T-cell (primary cell): ENCODE results near the gene DDIAS. TPM values are rescaled to one million over a fixed set of nuclear protein-coding genes. Genes with fewer than 3 reads are reported as not detected.
"Not testable (repeated sequence)": the region's sequence is repeated elsewhere in the genome, so short reads cannot be mapped to it uniquely, and the experiment has no call there.

ENCODE experiments used
- ATAC-seq, 4 experiments: fragments of 200-7000 bp in 3 of 4; fragments of 150-1000 bp in 1 of 4; cut with Tn5 transposase; replicated peaks in 1 of 4; 1 replicate in 3 of 4; 2 replicates in 1 of 4; pipeline ENCODE4 v1.10.0; 2021; ENCODE audit warnings: moderate library complexity in 3 of 4, mild to moderate bottlenecking in 2 of 4, moderate number of reproducible peaks in 1 of 4
- CTCF ChIA-PET, 2 donors: fragments of 300-600 bp; sonication (Branson Sonifier 250); formaldehyde crosslinking; loops; one replicate each; lab custom pipeline; 2022; ENCODE audit warnings: antibody characterized with exemption in 2 of 2; lab: Charles Lee
- POLR2A ChIA-PET, 2 donors: fragments of 300-600 bp; sonication (Branson Sonifier 250); formaldehyde crosslinking; loops; one replicate each; lab custom pipeline; 2022; ENCODE audit warnings: antibody characterized with exemption in 2 of 2; lab: Charles Lee
- DNase-seq, 35 experiments: peaks; one replicate each; pipeline versions ENCODE4 v3.0.0 to v3.0.0-alpha.2; 2013 to 2023
- H3K27ac ChIP-seq: one replicate; pipeline ENCODE4 v1.5.1; 2013; ENCODE audit warnings: low read length
- H3K27me3 ChIP-seq, 2 experiments: replicated peaks in 1 of 2; 1 replicate in 1 of 2; 2 replicates in 1 of 2; pipeline versions ENCODE4 v1.6.1 to v1.7.0; 2013; ENCODE audit warnings: low read length in 1 of 2, mixed read lengths in 1 of 2; ENCODE audit not compliant: control insufficient read depth in 2 of 2, insufficient read depth in 2 of 2; ENCODE audit errors: extremely low read depth in 1 of 2
- H3K36me3 ChIP-seq, 2 donors: 1 replicate in 1 of 2; 2 replicates in 1 of 2; pipeline versions ENCODE4 v1.6.1 to v1.7.0; 2013; ENCODE audit warnings: low read length in 1 of 2; ENCODE audit not compliant: control insufficient read depth in 2 of 2, insufficient read depth in 1 of 2; ENCODE audit errors: extremely low read depth in 1 of 2
- H3K4me1 ChIP-seq, 2 experiments: 1 replicate in 1 of 2; 2 replicates in 1 of 2; pipeline versions ENCODE4 v1.6.1 to v1.7.0; 2013; ENCODE audit warnings: low read length in 2 of 2, mixed read lengths in 1 of 2; ENCODE audit not compliant: insufficient read depth in 2 of 2, control insufficient read depth in 1 of 2; ENCODE audit errors: extremely low read depth in 1 of 2
- H3K4me3 ChIP-seq, 2 donors: 1 replicate in 1 of 2; 2 replicates in 1 of 2; pipeline versions ENCODE4 v1.5.1 to v1.7.0; 2013; ENCODE audit warnings: mild to moderate bottlenecking in 2 of 2, low read length in 1 of 2, moderate library complexity in 1 of 2; ENCODE audit not compliant: control insufficient read depth in 1 of 2; ENCODE audit errors: extremely low read depth in 1 of 2
- H3K9me3 ChIP-seq: 2 replicates; pipeline ENCODE4 v1.7.0; 2013
- H3K27ac Mint-ChIP-seq, 2 donors: one replicate each; pipeline ENCODE4 v1.8.0; 2020 to 2021; ENCODE audit warnings: mild to moderate bottlenecking in 2 of 2, mixed read lengths in 2 of 2
- H3K27me3 Mint-ChIP-seq, 2 donors: one replicate each; pipeline ENCODE4 v1.8.0; 2021 to 2022; ENCODE audit warnings: mixed read lengths in 2 of 2
- H3K36me3 Mint-ChIP-seq: one replicate; pipeline ENCODE4 v1.8.0; 2021; ENCODE audit warnings: mixed read lengths
- H3K4me1 Mint-ChIP-seq, 3 donors: one replicate each; pipeline ENCODE4 v1.8.0; 2020 to 2022; ENCODE audit warnings: mixed read lengths in 3 of 3, mild to moderate bottlenecking in 1 of 3
- H3K4me3 Mint-ChIP-seq, 3 donors: one replicate each; pipeline ENCODE4 v1.8.0; 2020 to 2022; ENCODE audit warnings: mild to moderate bottlenecking in 3 of 3, mixed read lengths in 3 of 3, moderate library complexity in 3 of 3
- H3K9me3 Mint-ChIP-seq, 3 donors: one replicate each; pipeline ENCODE4 v1.8.0; 2020 to 2022; ENCODE audit warnings: mixed read lengths in 3 of 3
- WGBS: methylation state at CpG from one replicate; pipeline ENCODE4 v1.1.5; 2013; ENCODE audit warnings: missing lambda C conversion rate; ENCODE audit not compliant: insufficient coverage; 5-methylcytosine and 5-hydroxymethylcytosine counted together
- total RNA-seq, 35 experiments: library from RNA in 6 of 35; stranded (reverse) in 6 of 35; fragments of 120-200 nt in 1 of 35; gene quantifications; one replicate each; pipeline versions ENCODE4 v1.2.1 to v1.2.4 and lab custom pipeline; 2013 to 2026

The DDIAS gene
- total RNA-seq, 5 donors from 2014 or later (not counting 1 experiment from before 2014, with no cell fraction given) = 0.55 to 1.9 (median 1.3) TPM

DNA sequence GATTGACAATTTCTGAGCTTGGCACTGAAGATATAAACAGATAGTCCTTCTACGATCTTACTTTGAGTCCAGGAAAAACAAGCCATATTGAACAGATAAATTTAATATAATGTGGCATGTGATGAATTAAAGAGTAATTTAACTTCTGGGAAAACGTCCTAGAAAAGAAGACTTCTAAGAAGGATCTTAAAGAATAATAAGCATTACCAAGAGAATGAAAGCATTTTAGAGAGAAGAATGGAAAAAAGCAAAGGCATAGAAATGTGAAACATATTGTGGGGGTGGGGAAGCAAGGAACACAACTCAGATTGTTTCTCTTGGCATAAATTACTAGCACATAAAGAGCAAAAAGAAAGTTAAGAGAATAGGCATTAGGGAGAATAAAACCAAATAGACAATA is 5.4 kb downstream of the DDIAS start:
- Histone ChIP-seq H3K27me3 (no peaks in the 10 kb centered on the region), H3K36me3 (no peaks in the 10 kb centered on the region), H3K27ac (no peak overlapping the region), H3K9me3 (no peaks in the 10 kb centered on the region), H3K4me3 (no peak overlapping the region), H3K4me1 (peaks cover 4 to 22% of the 10 kb centered on the region in 2 experiments)
- Mint-ChIP-seq H3K9me3 (peaks cover 0 to 6% (median 3%) of the 10 kb centered on the region in 3 donors), H3K27ac (peak overlapping the region; percentile 7 to 17), H3K4me3 (no peak overlapping the region), H3K27me3 (no peaks in the 10 kb centered on the region), H3K4me1 (peaks cover 34 to 35% (median 35%) of the 10 kb centered on the region in 3 donors), H3K36me3 (peaks cover 6% of the 10 kb centered on the region)
- no CpG with 5 or more reads among the region's 2 CpGs for WGBS
- DNase-seq (no peak), ATAC-seq (no peak)
- ChIA-PET POLR2A (interaction anchor here in 1 of 2 donors (0.6 kb wide), 1 partner anchor 277 kb away, joined by 4 read pairs; no protein-coding TSS in a partner anchor), CTCF (interaction anchor here in 1 of 2 donors (0.7 to 1.0 kb wide), 3 partner anchors 20 to 343 kb away, joined by 3 to 7 read pairs (median 3); no protein-coding TSS in a partner anchor)

DNA sequence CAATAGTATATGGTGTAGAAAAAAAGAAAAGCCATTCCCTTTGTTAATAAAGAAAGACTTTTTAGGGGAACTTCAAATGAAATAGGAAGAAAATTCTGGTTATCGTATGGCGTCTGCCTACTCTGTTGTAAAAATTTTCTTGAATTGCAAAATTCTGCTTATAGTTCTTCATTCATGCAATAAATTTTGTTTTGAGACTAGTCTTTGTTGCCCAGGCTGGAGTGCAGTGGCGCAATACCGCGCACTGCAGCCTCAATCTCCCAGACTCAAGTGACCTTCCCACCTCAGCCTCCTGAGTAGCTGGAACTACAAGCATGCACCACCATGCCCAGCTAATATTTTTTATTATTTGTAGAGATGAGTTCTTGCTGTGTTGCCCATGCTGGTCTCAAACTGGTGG is 5.8 kb downstream of the DDIAS start:
- no peak overlapping the region for H3K27ac Mint-ChIP-seq
- CTCF ChIA-PET = interaction anchor here in 1 of 2 donors (0.7 to 1.0 kb wide), 3 partner anchors 20 to 343 kb away, joined by 3 to 7 read pairs (median 3); no protein-coding TSS in a partner anchor
- H3K4me1 ChIP-seq = peaks cover under 1 to 17% of the 10 kb centered on the region in 2 experiments
- no peak overlapping the region for H3K27ac ChIP-seq
- ATAC-seq = no peak
- DNase-seq = no peak
- no peaks in the 10 kb centered on the region for H3K27me3 ChIP-seq
- POLR2A ChIA-PET = no interaction called here
- H3K9me3 ChIP-seq = no peaks in the 10 kb centered on the region
- H3K36me3 Mint-ChIP-seq = peaks cover 6% of the 10 kb centered on the region
- H3K4me3 ChIP-seq = no peak overlapping the region
- no peaks in the 10 kb centered on the region for H3K27me3 Mint-ChIP-seq
- peaks cover 0 to 8% (median 3%) of the 10 kb centered on the region in 3 donors for H3K9me3 Mint-ChIP-seq
- peaks cover 30 to 32% (median 31%) of the 10 kb centered on the region in 3 donors for H3K4me1 Mint-ChIP-seq
- no peak overlapping the region for H3K4me3 Mint-ChIP-seq
- no peaks in the 10 kb centered on the region for H3K36me3 ChIP-seq
- 100% methylated on average over 2 of the region's 5 CpGs for WGBS

DNA sequence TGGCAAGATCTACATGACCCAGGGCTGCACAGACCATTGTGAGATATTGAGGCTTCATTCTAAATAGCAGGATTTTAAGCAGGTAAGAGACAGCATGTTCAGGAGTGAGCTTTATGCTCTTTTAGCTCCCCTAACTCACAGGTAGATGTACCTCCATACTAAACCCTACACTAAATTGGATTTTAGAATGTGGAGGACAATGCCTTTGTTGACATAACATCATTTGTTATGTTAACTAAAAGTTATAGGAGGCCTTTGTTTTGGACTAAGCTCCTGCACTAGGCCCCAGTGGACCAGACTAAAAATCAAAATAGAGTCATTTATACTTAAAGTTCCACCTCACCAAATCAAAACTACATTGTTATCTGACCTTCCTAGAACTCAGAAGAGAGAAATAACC is 6.8 kb downstream of the DDIAS start:
- Mint-ChIP-seq H3K36me3 (peaks cover 8% of the 10 kb centered on the region), H3K4me1 (peaks cover 27 to 29% (median 28%) of the 10 kb centered on the region in 3 donors), H3K27me3 (no peaks in the 10 kb centered on the region), H3K27ac (peak overlapping the region; percentile 1 to 70), H3K4me3 (no peak overlapping the region), H3K9me3 (peaks cover 0 to 13% (median 3%) of the 10 kb centered on the region in 3 donors)
- DNase-seq (no peak), ATAC-seq (no peak)
- Histone ChIP-seq H3K27ac (no peak overlapping the region), H3K27me3 (no peaks in the 10 kb centered on the region), H3K4me3 (no peak overlapping the region), H3K9me3 (no peaks in the 10 kb centered on the region), H3K36me3 (no peaks in the 10 kb centered on the region), H3K4me1 (peaks cover 0 to 17% of the 10 kb centered on the region in 2 experiments)
- POLR2A ChIA-PET = no interaction called here
- CTCF ChIA-PET = interaction anchor here (0.5 to 1.0 kb wide), 6 partner anchors 18 to 343 kb away, joined by 3 to 6 read pairs (median 3); no protein-coding TSS in a partner anchor

DNA sequence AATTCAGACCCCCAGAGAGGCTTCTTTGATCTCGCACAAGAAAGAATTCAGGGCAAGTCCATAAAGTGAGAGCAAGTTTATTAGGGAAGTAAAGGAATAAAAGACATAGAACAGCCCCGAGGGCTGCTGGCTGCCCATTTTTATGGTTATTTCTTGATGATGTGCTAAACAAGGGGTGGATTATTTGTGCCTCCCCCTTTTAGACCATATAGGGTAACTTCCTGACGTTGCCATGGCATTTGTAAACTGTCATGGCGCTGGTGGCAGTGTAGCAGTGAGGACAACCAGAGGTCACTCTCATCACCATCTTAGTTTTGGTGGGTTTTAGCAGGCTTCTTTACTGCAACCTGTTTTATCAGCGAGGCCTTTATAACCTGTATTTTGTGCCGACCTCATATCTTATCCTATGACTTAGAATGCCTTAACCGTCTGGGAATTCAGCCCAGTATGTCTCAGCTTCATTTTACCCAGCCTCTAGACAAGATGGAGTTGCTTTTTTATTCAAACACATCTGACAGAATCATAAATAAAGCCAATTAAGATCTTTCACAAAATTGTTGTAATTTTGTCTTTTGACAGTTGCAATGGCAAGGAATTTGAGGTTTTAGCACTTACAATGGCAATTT is 7.6 kb downstream of the DDIAS start:
- peaks cover 0 to 17% of the 10 kb centered on the region in 2 experiments for H3K4me1 ChIP-seq
- no peaks in the 10 kb centered on the region for H3K27me3 ChIP-seq
- peaks cover 27 to 29% (median 28%) of the 10 kb centered on the region in 3 donors for H3K4me1 Mint-ChIP-seq
- H3K36me3 ChIP-seq = no peaks in the 10 kb centered on the region
- H3K27ac Mint-ChIP-seq = peak overlapping the region in 1 of 2 donors; percentile 70
- no peaks in the 10 kb centered on the region for H3K9me3 ChIP-seq
- POLR2A ChIA-PET = interaction anchor here in 1 of 2 donors (0.5 kb wide), 1 partner anchor 161 kb away, joined by 3 read pairs; no protein-coding TSS in a partner anchor
- H3K4me3 ChIP-seq = no peak overlapping the region
- DNase-seq = no peak
- peaks cover 0 to 13% (median 3%) of the 10 kb centered on the region in 3 donors for H3K9me3 Mint-ChIP-seq
- ATAC-seq = no peak
- peaks cover 8% of the 10 kb centered on the region for H3K36me3 Mint-ChIP-seq
- no peak overlapping the region for H3K27ac ChIP-seq
- no peak overlapping the region for H3K4me3 Mint-ChIP-seq
- CTCF ChIA-PET = interaction anchor here in 1 of 2 donors (0.6 kb wide), 1 partner anchor 275 kb away, joined by 6 read pairs; no protein-coding TSS in a partner anchor
- WGBS = 100% methylated on average over 2 of the region's 7 CpGs
- H3K27me3 Mint-ChIP-seq = no peaks in the 10 kb centered on the region

DNA sequence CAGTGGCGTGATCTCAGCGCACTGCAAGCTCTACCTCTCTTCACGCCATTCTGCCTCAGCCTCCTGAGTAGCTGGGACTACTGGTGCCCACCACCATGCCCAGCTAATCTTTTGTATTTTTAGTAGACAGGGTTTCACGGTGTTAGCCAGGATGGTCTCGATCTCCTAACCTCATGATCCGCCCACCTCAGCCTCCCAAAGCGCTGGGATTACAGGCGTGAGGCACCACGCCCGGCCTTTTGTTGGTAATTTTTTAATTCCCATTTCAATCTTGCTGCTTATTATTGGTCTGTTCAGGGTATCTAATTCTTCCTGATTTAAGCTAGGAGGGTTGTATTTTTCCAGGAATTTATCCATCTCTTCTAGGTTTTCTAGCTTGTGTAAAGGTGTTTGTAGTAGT is 18.2 kb downstream of the DDIAS start:
- H3K9me3 Mint-ChIP-seq = peaks cover 4 to 10% (median 5%) of the 10 kb centered on the region in 3 donors
- ATAC-seq, H3K36me3 ChIP-seq, H3K4me3 ChIP-seq, H3K27me3 ChIP-seq, H3K27me3 Mint-ChIP-seq, H3K9me3 ChIP-seq, DNase-seq: not testable (repeated sequence)
- Histone ChIP-seq H3K4me1 (peaks cover 6 to 17% of the 10 kb centered on the region in 2 experiments), H3K27ac (peak overlapping the region; percentile 74)
- peak overlapping the region; percentile 60 to 75 (median 73) for H3K4me3 Mint-ChIP-seq
- 95% methylated on average over 4 of the region's 10 CpGs for WGBS
- H3K27ac Mint-ChIP-seq = peak overlapping the region; percentile 93 to 96
- ChIA-PET POLR2A (interaction anchor here (0.6 to 2.0 kb wide), 3 partner anchors 18 to 240 kb away, joined by 6 to 8 read pairs (median 7); partner anchors contain the start of gene DDIAS (in 1 of the 2)), CTCF (interaction anchor here in 1 of 2 donors (0.6 to 1.5 kb wide), 4 partner anchors 10 to 302 kb away, joined by 3 to 4 read pairs (median 3); partner anchors contain the start of gene DDIAS)
- peaks cover 13% of the 10 kb centered on the region for H3K36me3 Mint-ChIP-seq
- peaks cover 47 to 52% (median 50%) of the 10 kb centered on the region in 3 donors for H3K4me1 Mint-ChIP-seq

DNA sequence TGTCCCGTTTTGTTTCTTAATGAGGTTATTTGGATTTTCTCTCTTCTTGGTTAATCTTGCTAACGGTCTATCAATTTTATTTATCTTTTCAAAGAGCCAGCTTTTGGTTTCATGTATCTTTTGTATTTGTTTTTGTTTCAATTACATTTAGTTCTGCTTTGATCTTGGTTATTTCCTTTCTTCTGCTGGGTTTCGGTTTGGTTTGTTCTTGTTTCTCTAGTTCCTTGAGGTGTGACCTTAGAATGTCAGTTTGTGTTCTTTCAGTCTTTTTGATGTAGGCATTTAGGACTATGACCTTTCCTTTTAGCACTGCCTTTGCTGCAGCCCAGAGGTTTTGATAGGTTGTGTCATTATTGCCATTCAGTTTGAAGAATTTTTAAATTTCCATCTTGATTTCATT is 18.7 kb downstream of the DDIAS start:
- H3K27me3 Mint-ChIP-seq, H3K27me3 ChIP-seq, H3K4me3 ChIP-seq, DNase-seq, H3K9me3 ChIP-seq, H3K36me3 ChIP-seq: not testable (repeated sequence)
- ChIA-PET POLR2A (interaction anchor here (0.6 to 2.0 kb wide), 3 partner anchors 19 to 240 kb away, joined by 4 to 8 read pairs (median 6); partner anchors contain the start of genes DDIAS (in 1 of the 2) and PRCP (in 1 of the 2)), CTCF (interaction anchor here (0.6 to 1.5 kb wide), 6 partner anchors 10 to 301 kb away, joined by 3 to 4 read pairs (median 3); partner anchors contain the start of gene DDIAS (in 1 of the 2))
- Mint-ChIP-seq H3K9me3 (peaks cover 4 to 10% (median 5%) of the 10 kb centered on the region in 3 donors), H3K27ac (peak overlapping the region; percentile 93 to 96), H3K36me3 (peaks cover 13% of the 10 kb centered on the region), H3K4me1 (peaks cover 47 to 52% (median 51%) of the 10 kb centered on the region in 3 donors), H3K4me3 (peak overlapping the region; percentile 60 to 75 (median 73))
- 0% methylated on average over 1 of the region's 3 CpGs for WGBS
- ATAC-seq = peak in 2 of 4 experiments; percentile 9 to 16
- Histone ChIP-seq H3K4me1 (peaks cover 6 to 17% of the 10 kb centered on the region in 2 experiments), H3K27ac (peak overlapping the region; percentile 74)
